Left ventricle myocardium superior (tissue), 1 donor: Measurements from ENCODE around the gene CYTIP. TPM values are rescaled to one million over a fixed set of nuclear protein-coding genes. Genes with fewer than 3 reads are reported as not detected.

Source experiments
- ATAC-seq: fragments of 200-7000 bp; cut with Tn5 transposase; one replicate; pipeline ENCODE4 v1.9.1; 2020; ENCODE audit warnings: mild to moderate bottlenecking, moderate library complexity
- DNase-seq: peaks from one replicate; pipeline ENCODE4 v3.0.0-alpha.2; 2020
- intact Hi-C: fragments of 100-400 bp; cut with micrococcal nuclease; formaldehyde crosslinking; loops from one replicate; pipeline ENCODE4 v1.11.0; 2022
- total RNA-seq: library from RNA; stranded (reverse); fragmentation: NEBNext Ultra II Directional; extraction: Animal tissue kit (Norgen Biotek cat#: 25700); gene quantifications from one replicate; pipeline ENCODE4 v1.2.1, GENCODE V29; 2021
- donor health status: DM: no; HTN: yes; CAD: no; lungs with severe emphysema.

The CYTIP gene
- total RNA-seq, 1 donor from 2014 or later, result 1.2 TPM

GRCh38 chr2:157466764-157467163, 22.9 kb upstream of the CYTIP start:
- no peak for ATAC-seq
- intact Hi-C loops, result no loop called here
- DNase-seq, result no peak

GRCh38 chr2:157465554-157465953, 21.7 kb upstream of the CYTIP start:
- intact Hi-C loops, result no loop called here
- ATAC-seq (no peak), DNase-seq (no peak)

- intact Hi-C loops, result no loop called here
- no peak for ATAC-seq
- DNase-seq, result no peak
Observed at GRCh38 chr2:157463002-157463401, 19.1 kb upstream of the CYTIP start.

- intact Hi-C loops, result no loop called here
- ATAC-seq (peak; percentile 31), DNase-seq (no peak)
Observed at GRCh38 chr2:157460897-157461296, 17.0 kb upstream of the CYTIP start.

- ATAC-seq, result no peak
- intact Hi-C loops, result no loop called here
- no peak for DNase-seq
Observed at GRCh38 chr2:157460384-157460837, 16.5 kb upstream of the CYTIP start.

GRCh38 chr2:157459486-157459885, 15.6 kb upstream of the CYTIP start:
- ATAC-seq (no peak), DNase-seq (no peak)
- intact Hi-C loops, result no loop called here

GRCh38 chr2:157447741-157448140, 3.9 kb upstream of the CYTIP start:
- DNase-seq, result no peak
- ATAC-seq, result no peak
- intact Hi-C loops, result no loop called here

- DNase-seq (no peak), ATAC-seq (no peak)
- intact Hi-C loops, result no loop called here
Observed at GRCh38 chr2:157447031-157447430, 3.1 kb upstream of the CYTIP start.

- intact Hi-C loops, result no loop called here
- ATAC-seq (no peak), DNase-seq (no peak)
Observed at GRCh38 chr2:157444641-157445040, 752 bp upstream of the CYTIP start.

GRCh38 chr2:157443090-157443489, 799 bp downstream of the CYTIP start:
- no peak for DNase-seq
- intact Hi-C loops, result no loop called here
- no peak for ATAC-seq

GRCh38 chr2:157442636-157443035, 1.3 kb downstream of the CYTIP start:
- DNase-seq (no peak), ATAC-seq (no peak)
- intact Hi-C loops, result no loop called here

GRCh38 chr2:157442191-157442590, 1.7 kb downstream of the CYTIP start:
- DNase-seq (no peak), ATAC-seq (no peak)
- intact Hi-C loops, result no loop called here

GRCh38 chr2:157441072-157441454, 2.8 kb downstream of the CYTIP start:
- ATAC-seq (peak; percentile 76), DNase-seq (no peak)
- intact Hi-C loops, result no loop called here

GRCh38 chr2:157440404-157441071, 3.4 kb downstream of the CYTIP start:
- no peak for DNase-seq
- intact Hi-C loops, result no loop called here
- ATAC-seq, result peak; percentile 16

- ATAC-seq, result peak; percentile 27
- intact Hi-C loops, result no loop called here
- DNase-seq, result no peak
Observed at GRCh38 chr2:157439824-157440186, 4.1 kb downstream of the CYTIP start.

GRCh38 chr2:157438863-157439823, 4.7 kb downstream of the CYTIP start:
- DNase-seq (no peak), ATAC-seq (peak; percentile 72)
- intact Hi-C loops, result no loop called here

GRCh38 chr2:157433394-157433793, 10.5 kb downstream of the CYTIP start:
- ATAC-seq, result peak; percentile 45
- intact Hi-C loops, result no loop called here
- no peak for DNase-seq

GRCh38 chr2:157432475-157433106, 11.3 kb downstream of the CYTIP start:
- ATAC-seq (no peak), DNase-seq (no peak)
- intact Hi-C loops, result no loop called here

GRCh38 chr2:157431176-157431575, 12.7 kb downstream of the CYTIP start:
- DNase-seq (no peak), ATAC-seq (no peak)
- intact Hi-C loops, result no loop called here

- no peak for ATAC-seq
- intact Hi-C loops, result no loop called here
- no peak for DNase-seq
Observed at GRCh38 chr2:157428500-157429175, 15.3 kb downstream of the CYTIP start.
